ENCODE data around the gene AGBL5.

The AGBL5 gene

GRCh38 chr2:27019459-27019858 lies 32.0 kb upstream of the AGBL5 start:
- TF ChIP-seq CTCF (IDR thresholded peaks at IDR 0.05), result no peak
- Histone ChIP-seq H3K27me3 (no peaks in the 10 kb centered on the region), H3K9me3 (no peaks in the 10 kb centered on the region), H3K27ac (no peak overlapping the region), H3K4me3 (ENCODE audit: low read depth in 1 of 2, low read length in 1 of 2) (no peak overlapping the region), H3K36me3 (no peaks in the 10 kb centered on the region), H3K4me1 (ENCODE audit: control insufficient read depth in 1 of 2, insufficient read depth in 1 of 2, low read depth in 1 of 2, low read length in 1 of 2) (no peaks in the 10 kb centered on the region)

- Histone ChIP-seq H3K27ac (no peak overlapping the region), H3K4me1 (ENCODE audit: control insufficient read depth in 1 of 2, insufficient read depth in 1 of 2, low read depth in 1 of 2, low read length in 1 of 2) (no peaks in the 10 kb centered on the region), H3K36me3 (no peaks in the 10 kb centered on the region), H3K4me3 (ENCODE audit: low read depth in 1 of 2, low read length in 1 of 2) (no peak overlapping the region), H3K9me3 (no peaks in the 10 kb centered on the region), H3K27me3 (no peaks in the 10 kb centered on the region)
- no peak for TF ChIP-seq CTCF (IDR thresholded peaks at IDR 0.05)
Measured at GRCh38 chr2:27019931-27020855, 31.3 kb upstream of the AGBL5 start.

GRCh38 chr2:27021253-27022049 lies 30.0 kb upstream of the AGBL5 start:
- Histone ChIP-seq H3K4me3 (ENCODE audit: low read depth in 1 of 2, low read length in 1 of 2) (no peak overlapping the region), H3K27ac (no peak overlapping the region), H3K27me3 (no peaks in the 10 kb centered on the region), H3K9me3 (no peaks in the 10 kb centered on the region), H3K36me3 (peaks cover 12% of the 10 kb centered on the region), H3K4me1 (ENCODE audit: control insufficient read depth in 1 of 2, insufficient read depth in 1 of 2, low read depth in 1 of 2, low read length in 1 of 2) (no peaks in the 10 kb centered on the region)
- no peak for TF ChIP-seq CTCF (IDR thresholded peaks at IDR 0.05)

- TF ChIP-seq CTCF (IDR thresholded peaks at IDR 0.05), result no peak
- Histone ChIP-seq H3K4me1 (ENCODE audit: control insufficient read depth in 1 of 2, insufficient read depth in 1 of 2, low read depth in 1 of 2, low read length in 1 of 2) (no peaks in the 10 kb centered on the region), H3K9me3 (no peaks in the 10 kb centered on the region), H3K27me3 (no peaks in the 10 kb centered on the region), H3K36me3 (peaks cover 18% of the 10 kb centered on the region), H3K27ac (no peak overlapping the region), H3K4me3 (ENCODE audit: low read depth in 1 of 2, low read length in 1 of 2) (no peak overlapping the region)
Measured at GRCh38 chr2:27023740-27024139, 27.7 kb upstream of the AGBL5 start.

GRCh38 chr2:27024188-27024587 lies 27.3 kb upstream of the AGBL5 start:
- TF ChIP-seq CTCF (IDR thresholded peaks at IDR 0.05), result no peak
- H3K36me3 ChIP-seq, result peaks cover 18% of the 10 kb centered on the region

More at GRCh38 chr2:27024188-27024587, 27.3 kb upstream of the AGBL5 start:
- Histone ChIP-seq H3K27me3 (no peaks in the 10 kb centered on the region), H3K4me3 (ENCODE audit: low read depth in 1 of 2, low read length in 1 of 2) (no peak overlapping the region), H3K27ac (no peak overlapping the region), H3K4me1 (ENCODE audit: control insufficient read depth in 1 of 2, insufficient read depth in 1 of 2, low read depth in 1 of 2, low read length in 1 of 2) (no peaks in the 10 kb centered on the region), H3K9me3 (no peaks in the 10 kb centered on the region)
